Right atrium auricular region (tissue), 2 donors: ENCODE data around the gene BPIFB6. TPM values are rescaled to one million over a fixed set of nuclear protein-coding genes. Genes with fewer than 3 reads are reported as not detected.

Experiments
- DNase-seq: peaks from one replicate; pipeline ENCODE4 v3.0.0-alpha.2; 2019; ENCODE audit warnings: low spot score
- H3K27ac ChIP-seq, 2 donors: fragments of 200-600 bp; sonication (generic); 1 replicate in 1 of 2; 2 replicates in 1 of 2; pipeline ENCODE4 v1.5.1; 2016 to 2019
- H3K27me3 ChIP-seq, 2 donors: fragments of 200-600 bp; sonication (generic); one replicate each; pipeline versions ENCODE4 v1.5.1 to v1.6.0; 2017 to 2019
- H3K36me3 ChIP-seq: fragments of 200-600 bp; sonication (generic); one replicate; pipeline ENCODE4 v1.5.1; 2016
- H3K4me1 ChIP-seq, 2 donors: fragments of 200-600 bp; sonication (generic); one replicate each; pipeline versions ENCODE4 v1.5.1 to v1.6.0; 2017 to 2019
- H3K4me3 ChIP-seq, 2 donors: fragments of 200-600 bp; sonication (generic); 1 replicate in 1 of 2; 2 replicates in 1 of 2; pipeline ENCODE4 v1.5.1; 2017 to 2019; ENCODE audit warnings: mild to moderate bottlenecking in 1 of 2, moderate library complexity in 1 of 2
- H3K9me3 ChIP-seq, 2 donors: fragments of 200-600 bp; sonication (generic); one replicate each; pipeline ENCODE4 v1.5.1; 2019
- CTCF ChIP-seq, 2 donors: fragments of 200-600 bp; sonication (generic); IDR thresholded peaks; one replicate each; pipeline ENCODE4 v1.5.1; 2019; ENCODE audit warnings: antibody characterized with exemption in 2 of 2
- total RNA-seq, 2 donors: library from RNA; depleted of rRNA; stranded (reverse); fragments of >200 nt; gene quantifications; one replicate each; pipeline ENCODE4 v1.1.0, GENCODE V29; 2016

Gene BPIFB6
- total RNA-seq, 2 donors from 2014 or later, result not detected

GRCh38 chr20:33022289-33022688 is 9.2 kb upstream of the BPIFB6 start:
- Histone ChIP-seq H3K4me1 (no peaks in the 10 kb centered on the region), H3K4me3 (no peak overlapping the region), H3K27me3 (no peaks in the 10 kb centered on the region), H3K9me3 (no peaks in the 10 kb centered on the region), H3K27ac (no peak overlapping the region), H3K36me3 (no peaks in the 10 kb centered on the region)
- DNase-seq, result no peak
- TF ChIP-seq CTCF (IDR thresholded peaks at IDR 0.05), result no peak

DNA sequence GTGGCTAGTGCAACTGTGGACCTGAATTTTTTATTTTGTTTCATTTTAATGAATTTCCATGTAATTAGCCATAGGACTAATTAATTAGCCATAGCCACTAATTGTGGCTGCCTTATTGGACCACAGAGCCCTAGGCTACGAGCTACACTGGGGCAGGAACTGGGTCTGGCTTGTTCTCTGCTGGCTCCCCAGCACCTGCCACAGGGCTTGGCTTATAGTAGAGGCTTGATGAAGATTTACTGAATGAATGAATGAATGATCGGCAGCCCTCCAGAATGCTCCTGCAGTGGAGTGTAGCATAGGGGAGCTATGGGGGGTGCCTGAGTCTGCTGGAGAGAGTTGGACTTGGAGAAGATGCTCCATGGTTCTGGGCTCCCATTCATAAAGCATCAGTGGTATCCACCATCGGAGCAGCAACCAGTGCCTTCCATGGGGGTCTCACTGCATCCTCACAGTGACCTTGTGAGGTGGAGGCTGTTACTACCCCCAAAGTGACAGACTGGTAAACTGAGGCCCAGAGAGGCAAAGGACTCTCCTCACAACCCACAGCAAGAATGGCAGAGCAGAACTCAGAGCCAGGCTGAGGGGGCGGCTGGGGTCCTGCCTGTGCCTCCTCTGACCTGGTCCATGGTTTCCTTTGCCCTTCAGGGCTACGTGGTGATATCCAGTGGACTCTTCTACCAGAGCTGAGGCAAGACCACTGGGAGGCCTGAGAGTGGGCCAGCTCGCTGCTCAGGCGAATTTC is 8.6 kb upstream of the BPIFB6 start:
- no peak for TF ChIP-seq CTCF (IDR thresholded peaks at IDR 0.05)
- Histone ChIP-seq H3K4me3 (no peak overlapping the region), H3K36me3 (no peaks in the 10 kb centered on the region), H3K27me3 (no peaks in the 10 kb centered on the region), H3K9me3 (no peaks in the 10 kb centered on the region), H3K4me1 (no peaks in the 10 kb centered on the region), H3K27ac (no peak overlapping the region)
- no peak for DNase-seq

GRCh38 chr20:33023439-33024242 is 7.8 kb upstream of the BPIFB6 start:
- H3K27ac ChIP-seq, result no peak overlapping the region
- H3K36me3 ChIP-seq, result no peaks in the 10 kb centered on the region
- H3K4me3 ChIP-seq, result no peak overlapping the region
- no peaks in the 10 kb centered on the region for H3K4me1 ChIP-seq
- H3K27me3 ChIP-seq, result no peaks in the 10 kb centered on the region
- TF ChIP-seq CTCF (IDR thresholded peaks at IDR 0.05), result no peak
- DNase-seq, result no peak
- H3K9me3 ChIP-seq, result no peaks in the 10 kb centered on the region

DNA sequence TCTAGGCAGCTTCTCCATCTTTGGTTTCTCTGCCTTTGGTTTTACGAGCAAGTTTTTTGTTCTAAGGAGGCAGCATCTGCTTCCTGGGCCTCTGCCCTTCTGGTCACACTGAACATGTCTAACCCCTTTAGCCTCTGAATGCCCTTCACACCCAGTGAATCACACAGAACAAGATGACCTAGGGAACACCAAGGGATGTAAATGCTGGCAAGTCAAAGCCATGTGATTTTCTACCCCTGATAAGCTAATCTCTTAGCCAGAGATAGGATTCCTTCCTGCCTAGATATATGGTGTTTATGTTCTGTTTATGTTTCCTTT is 7.2 kb upstream of the BPIFB6 start:
- Histone ChIP-seq H3K27ac (no peak overlapping the region), H3K4me3 (no peak overlapping the region), H3K36me3 (no peaks in the 10 kb centered on the region), H3K4me1 (no peaks in the 10 kb centered on the region), H3K9me3 (no peaks in the 10 kb centered on the region), H3K27me3 (no peaks in the 10 kb centered on the region)
- TF ChIP-seq CTCF (IDR thresholded peaks at IDR 0.05), result no peak
- no peak for DNase-seq

- Histone ChIP-seq H3K27ac (no peak overlapping the region), H3K9me3 (no peaks in the 10 kb centered on the region), H3K4me3 (no peak overlapping the region), H3K36me3 (no peaks in the 10 kb centered on the region), H3K4me1 (no peaks in the 10 kb centered on the region), H3K27me3 (no peaks in the 10 kb centered on the region)
- DNase-seq, result no peak
- no peak for TF ChIP-seq CTCF (IDR thresholded peaks at IDR 0.05)
These were observed 6.7 kb upstream of the BPIFB6 start for GRCh38 chr20:33024609-33025317.
